ENCODE measurements around the gene MAD1L1. TPM values are rescaled to one million over a fixed set of nuclear protein-coding genes. Genes with fewer than 3 reads are reported as not detected.

The MAD1L1 gene
- total RNA-seq, 1 experiment from 2014 or later: 38.5 TPM

DNA sequence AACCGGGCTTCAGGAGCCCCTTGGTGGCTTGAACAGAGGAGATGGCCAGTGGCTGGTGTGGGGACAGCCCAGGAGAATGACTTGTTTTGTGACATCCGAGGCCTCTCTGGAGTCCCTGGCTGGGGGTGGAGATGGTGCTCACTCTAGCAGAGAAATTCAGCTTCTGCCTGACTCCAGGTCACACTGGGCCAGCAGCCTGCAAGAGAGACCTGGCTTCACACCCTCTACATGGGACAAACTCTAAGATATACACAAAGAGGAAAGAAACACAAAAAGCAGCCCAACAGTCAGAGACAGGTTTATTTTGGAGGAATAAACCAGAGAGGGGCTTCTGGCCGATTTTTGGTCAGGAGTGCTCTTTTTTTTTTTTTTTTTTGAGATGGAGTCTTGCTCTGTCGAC, 429.8 kb downstream of the MAD1L1 start:
- Histone ChIP-seq H4K20me1 (ENCODE audit: insufficient read depth) (no peaks in the 10 kb centered on the region), H3K4me2 (ENCODE audit: low read length) (no peak overlapping the region), H3K4me3 (replicated peaks in 1 of 2; ENCODE audit: low read depth in 1 of 2, low read length in 2 of 2) (no peak overlapping the region), H3K27ac (ENCODE audit: low read depth, low read length) (no peak overlapping the region), H3K9me2 (ENCODE audit: insufficient read depth) (no peaks in the 10 kb centered on the region), H3K9ac (ENCODE audit: low read length) (no peak overlapping the region), H3K36me3 (ENCODE audit: control insufficient read depth in 1 of 2, insufficient read depth in 2 of 2, low read length in 2 of 2) (no peaks in the 10 kb centered on the region), H3K4me1 (ENCODE audit: control insufficient read depth in 1 of 2, insufficient read depth in 2 of 2, low read length in 2 of 2) (no peaks in the 10 kb centered on the region), H2AFZ (ENCODE audit: low read depth, low read length, poor library complexity, severe bottlenecking) (no peak overlapping the region), H3K79me2 (ENCODE audit: insufficient read depth, low read length) (no peaks in the 10 kb centered on the region), H3K9me3 (ENCODE audit: control insufficient read depth in 1 of 2, insufficient read depth in 1 of 2, low read depth in 1 of 2, low read length in 2 of 2) (no peaks in the 10 kb centered on the region), H3K27me3 (ENCODE audit: insufficient read depth, low read length) (no peaks in the 10 kb centered on the region)
- ChIA-PET CTCF (no interaction called here), POLR2A (no interaction called here), RAD21 (ENCODE audit: low non-redundant PET in 1 of 2, low total read pairs in 2 of 2, uncharacterized antibody in 2 of 2, unreplicated experiment in 2 of 2) (no interaction called here)
- no peak for TF ChIP-seq EGR1 (IDR thresholded peaks at IDR 0.05; ENCODE audit: low read depth)
- TF ChIP-seq, protein P1, sequence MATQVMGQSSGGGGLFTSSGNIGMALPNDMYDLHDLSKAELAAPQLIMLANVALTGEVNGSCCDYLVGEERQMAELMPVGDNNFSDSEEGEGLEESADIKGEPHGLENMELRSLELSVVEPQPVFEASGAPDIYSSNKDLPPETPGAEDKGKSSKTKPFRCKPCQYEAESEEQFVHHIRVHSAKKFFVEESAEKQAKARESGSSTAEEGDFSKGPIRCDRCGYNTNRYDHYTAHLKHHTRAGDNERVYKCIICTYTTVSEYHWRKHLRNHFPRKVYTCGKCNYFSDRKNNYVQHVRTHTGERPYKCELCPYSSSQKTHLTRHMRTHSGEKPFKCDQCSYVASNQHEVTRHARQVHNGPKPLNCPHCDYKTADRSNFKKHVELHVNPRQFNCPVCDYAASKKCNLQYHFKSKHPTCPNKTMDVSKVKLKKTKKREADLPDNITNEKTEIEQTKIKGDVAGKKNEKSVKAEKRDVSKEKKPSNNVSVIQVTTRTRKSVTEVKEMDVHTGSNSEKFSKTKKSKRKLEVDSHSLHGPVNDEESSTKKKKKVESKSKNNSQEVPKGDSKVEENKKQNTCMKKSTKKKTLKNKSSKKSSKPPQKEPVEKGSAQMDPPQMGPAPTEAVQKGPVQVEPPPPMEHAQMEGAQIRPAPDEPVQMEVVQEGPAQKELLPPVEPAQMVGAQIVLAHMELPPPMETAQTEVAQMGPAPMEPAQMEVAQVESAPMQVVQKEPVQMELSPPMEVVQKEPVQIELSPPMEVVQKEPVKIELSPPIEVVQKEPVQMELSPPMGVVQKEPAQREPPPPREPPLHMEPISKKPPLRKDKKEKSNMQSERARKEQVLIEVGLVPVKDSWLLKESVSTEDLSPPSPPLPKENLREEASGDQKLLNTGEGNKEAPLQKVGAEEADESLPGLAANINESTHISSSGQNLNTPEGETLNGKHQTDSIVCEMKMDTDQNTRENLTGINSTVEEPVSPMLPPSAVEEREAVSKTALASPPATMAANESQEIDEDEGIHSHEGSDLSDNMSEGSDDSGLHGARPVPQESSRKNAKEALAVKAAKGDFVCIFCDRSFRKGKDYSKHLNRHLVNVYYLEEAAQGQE (IDR thresholded peaks at IDR 0.05; ENCODE audit: low read depth): no peak
- no peak for TF ChIP-seq SRF (IDR thresholded peaks at IDR 0.05; ENCODE audit: low read depth)
- TF ChIP-seq EZH2phosphoT487 (IDR thresholded peaks at IDR 0.05; ENCODE audit: borderline replicate concordance): no peak
- no TSS peak for BruUV-seq (replicated peaks)
- ATAC-seq (no peak), DNase-seq (ENCODE audit: low read depth, low spot score) (no peak)
- intact Hi-C loops (cut with micrococcal nuclease): no loop called here

DNA sequence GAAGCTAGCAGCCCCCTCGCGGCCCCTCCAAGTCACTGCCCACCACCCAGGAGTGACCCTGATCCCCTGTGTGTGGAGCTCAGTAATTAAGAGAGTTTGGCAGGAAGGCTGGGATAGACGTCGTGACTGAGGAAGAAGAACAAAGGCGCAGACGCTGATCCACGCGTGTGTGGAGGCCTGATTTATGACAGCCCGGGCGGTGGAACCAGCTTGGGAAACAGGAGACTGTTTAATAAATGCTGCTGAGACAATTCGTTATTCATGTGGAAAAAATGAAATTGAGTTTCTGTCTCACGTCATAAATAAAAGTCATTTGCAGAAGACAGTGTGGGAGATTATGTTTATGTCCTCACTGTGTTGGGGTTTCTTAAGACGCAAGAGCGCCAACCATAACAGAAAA, 431.8 kb downstream of the MAD1L1 start:
- Histone ChIP-seq H3K79me2 (ENCODE audit: insufficient read depth, low read length) (no peaks in the 10 kb centered on the region), H4K20me1 (ENCODE audit: insufficient read depth) (no peaks in the 10 kb centered on the region), H3K9me2 (ENCODE audit: insufficient read depth) (no peaks in the 10 kb centered on the region), H3K9ac (ENCODE audit: low read length) (no peak overlapping the region), H2AFZ (ENCODE audit: low read depth, low read length, poor library complexity, severe bottlenecking) (no peak overlapping the region), H3K27me3 (ENCODE audit: insufficient read depth, low read length) (no peaks in the 10 kb centered on the region), H3K27ac (ENCODE audit: low read depth, low read length) (no peak overlapping the region), H3K4me3 (replicated peaks in 1 of 2; ENCODE audit: low read depth in 1 of 2, low read length in 2 of 2) (no peak overlapping the region), H3K4me1 (ENCODE audit: control insufficient read depth in 1 of 2, insufficient read depth in 2 of 2, low read length in 2 of 2) (no peaks in the 10 kb centered on the region), H3K36me3 (ENCODE audit: control insufficient read depth in 1 of 2, insufficient read depth in 2 of 2, low read length in 2 of 2) (no peaks in the 10 kb centered on the region), H3K4me2 (ENCODE audit: low read length) (no peak overlapping the region), H3K9me3 (ENCODE audit: control insufficient read depth in 1 of 2, insufficient read depth in 1 of 2, low read depth in 1 of 2, low read length in 2 of 2) (no peaks in the 10 kb centered on the region; a peak in 1 of 4 replicates)
- POLR2A ChIA-PET: no interaction called here
- ATAC-seq (no peak), DNase-seq (ENCODE audit: low read depth, low spot score) (no peak)
- RAD21 ChIA-PET (ENCODE audit: low non-redundant PET in 1 of 2, low total read pairs in 2 of 2, uncharacterized antibody in 2 of 2, unreplicated experiment in 2 of 2): no interaction called here
- BruUV-seq (replicated peaks): no TSS peak
- intact Hi-C loops (cut with micrococcal nuclease): no loop called here
- CTCF ChIA-PET: no interaction called here
- TF ChIP-seq ZFX (IDR thresholded peaks at IDR 0.05): no peak
- TF ChIP-seq EGR1 (IDR thresholded peaks at IDR 0.05; ENCODE audit: low read depth): no peak
- no peak for TF ChIP-seq ELF1 (IDR thresholded peaks at IDR 0.05; ENCODE audit: borderline replicate concordance, low read depth)
- TF ChIP-seq SIN3A (IDR thresholded peaks at IDR 0.05; ENCODE audit: low read depth): no peak
- TF ChIP-seq EZH2phosphoT487 (IDR thresholded peaks at IDR 0.05; ENCODE audit: borderline replicate concordance): no peak
- TF ChIP-seq, protein P2, sequence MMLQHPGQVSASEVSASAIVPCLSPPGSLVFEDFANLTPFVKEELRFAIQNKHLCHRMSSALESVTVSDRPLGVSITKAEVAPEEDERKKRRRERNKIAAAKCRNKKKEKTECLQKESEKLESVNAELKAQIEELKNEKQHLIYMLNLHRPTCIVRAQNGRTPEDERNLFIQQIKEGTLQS (IDR thresholded peaks at IDR 0.05): no peak
- TF ChIP-seq TCF7L2 (IDR thresholded peaks at IDR 0.05; ENCODE audit: borderline replicate concordance, extremely low read depth, insufficient read depth, insufficient read length): no peak
- TF ChIP-seq YY1 (IDR thresholded peaks at IDR 0.05; ENCODE audit: extremely low read depth, insufficient replicate concordance, low read depth, low read length): no peak
- no peak for TF ChIP-seq SP1 (IDR thresholded peaks at IDR 0.05; ENCODE audit: low read depth)
- no peak for TF ChIP-seq JUND (IDR thresholded peaks at IDR 0.05)
- TF ChIP-seq RAD21 (IDR thresholded peaks at IDR 0.05; ENCODE audit: low read depth): no peak
- TF ChIP-seq, protein P3, sequence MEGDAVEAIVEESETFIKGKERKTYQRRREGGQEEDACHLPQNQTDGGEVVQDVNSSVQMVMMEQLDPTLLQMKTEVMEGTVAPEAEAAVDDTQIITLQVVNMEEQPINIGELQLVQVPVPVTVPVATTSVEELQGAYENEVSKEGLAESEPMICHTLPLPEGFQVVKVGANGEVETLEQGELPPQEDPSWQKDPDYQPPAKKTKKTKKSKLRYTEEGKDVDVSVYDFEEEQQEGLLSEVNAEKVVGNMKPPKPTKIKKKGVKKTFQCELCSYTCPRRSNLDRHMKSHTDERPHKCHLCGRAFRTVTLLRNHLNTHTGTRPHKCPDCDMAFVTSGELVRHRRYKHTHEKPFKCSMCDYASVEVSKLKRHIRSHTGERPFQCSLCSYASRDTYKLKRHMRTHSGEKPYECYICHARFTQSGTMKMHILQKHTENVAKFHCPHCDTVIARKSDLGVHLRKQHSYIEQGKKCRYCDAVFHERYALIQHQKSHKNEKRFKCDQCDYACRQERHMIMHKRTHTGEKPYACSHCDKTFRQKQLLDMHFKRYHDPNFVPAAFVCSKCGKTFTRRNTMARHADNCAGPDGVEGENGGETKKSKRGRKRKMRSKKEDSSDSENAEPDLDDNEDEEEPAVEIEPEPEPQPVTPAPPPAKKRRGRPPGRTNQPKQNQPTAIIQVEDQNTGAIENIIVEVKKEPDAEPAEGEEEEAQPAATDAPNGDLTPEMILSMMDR (IDR thresholded peaks at IDR 0.05 in 2 of 3, conservative IDR thresholded peaks at IDR 0.05 in 1 of 3; ENCODE audit: borderline replicate concordance in 1 of 3, insufficient read depth in 1 of 3, low read depth in 2 of 3, low read length in 2 of 3): no peak
- no peak for TF ChIP-seq FOSL1 (IDR thresholded peaks at IDR 0.05; ENCODE audit: low read depth)
- no peak for TF ChIP-seq ZNF274 (IDR thresholded peaks at IDR 0.05; ENCODE audit: low read depth, low read length)
- no peak for TF ChIP-seq POLR2A (IDR thresholded peaks at IDR 0.05; ENCODE audit: borderline replicate concordance, extremely low read depth, insufficient read depth, insufficient read length)
- no peak for TF ChIP-seq SRF (IDR thresholded peaks at IDR 0.05; ENCODE audit: low read depth)
- no peak for TF ChIP-seq CBX3 (IDR thresholded peaks at IDR 0.05; ENCODE audit: low read depth)
